Islet precursor cell (in vitro differentiated cells): ENCODE data around the gene NASP.

Experiments
- DNase-seq: peaks from one replicate; pipeline ENCODE4 v3.0.0-alpha.2; 2018

Gene NASP

DNA sequence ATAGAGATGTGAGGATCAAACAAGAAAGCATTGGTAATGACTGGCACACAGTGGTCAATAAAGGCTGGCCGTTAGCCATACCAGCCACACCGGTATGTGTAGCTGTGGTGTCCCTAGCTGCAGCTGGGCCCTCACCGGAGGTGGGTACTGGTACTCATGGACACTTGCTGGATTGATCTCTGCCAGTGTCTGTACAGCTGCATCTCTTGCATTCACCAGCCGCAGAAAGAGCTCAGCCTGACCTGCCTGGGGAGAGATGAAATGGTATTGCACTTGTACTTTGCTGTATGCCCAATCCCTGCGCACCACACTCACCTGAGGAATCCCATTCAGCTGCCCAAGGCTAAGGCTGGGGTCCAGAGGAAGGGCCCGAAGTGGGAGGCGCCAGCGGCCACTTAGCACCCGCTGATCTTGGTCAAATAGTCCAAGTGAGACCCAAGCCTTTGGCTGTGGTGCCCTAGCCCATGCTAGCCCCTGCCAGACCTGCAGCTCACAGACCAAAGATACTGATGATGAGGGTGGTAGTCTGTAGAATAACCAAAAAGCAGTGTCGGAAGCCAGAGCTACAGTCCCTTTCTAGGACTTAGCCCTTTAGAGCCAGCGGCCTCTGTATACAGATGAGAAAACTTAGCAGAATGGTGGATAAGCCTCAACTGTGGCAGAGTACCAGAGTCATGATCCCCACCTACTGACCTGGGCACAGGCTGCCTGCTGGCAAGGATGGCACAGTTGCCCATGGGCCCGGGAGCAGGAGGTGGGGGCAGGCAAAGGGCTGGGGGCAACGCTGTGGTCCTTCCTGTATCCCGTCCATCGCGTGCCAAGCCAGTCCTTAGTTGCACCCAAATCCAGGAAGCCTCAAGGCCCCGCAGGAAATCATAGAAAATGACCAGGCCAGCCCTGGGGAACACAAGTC lies 37.0 kb downstream of the NASP start:
- no peak for DNase-seq

DNA sequence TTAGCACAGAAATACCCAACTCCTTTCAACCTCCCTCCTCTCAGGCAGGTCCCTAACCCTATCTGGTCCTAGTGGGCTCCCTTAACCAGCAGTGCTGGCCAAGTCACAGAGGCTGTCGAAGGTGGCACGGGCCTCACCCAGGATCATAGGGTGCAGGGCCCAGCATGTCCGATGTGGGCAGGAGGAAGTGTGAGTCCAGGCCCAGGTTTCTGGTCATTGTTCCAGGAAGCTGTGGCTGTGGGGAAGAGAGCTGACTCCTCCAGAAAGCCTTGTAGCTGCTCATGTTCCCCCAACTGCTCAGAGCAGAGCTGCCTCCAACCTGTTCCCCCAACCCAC lies 37.6 kb downstream of the NASP start:
- no peak for DNase-seq

DNA sequence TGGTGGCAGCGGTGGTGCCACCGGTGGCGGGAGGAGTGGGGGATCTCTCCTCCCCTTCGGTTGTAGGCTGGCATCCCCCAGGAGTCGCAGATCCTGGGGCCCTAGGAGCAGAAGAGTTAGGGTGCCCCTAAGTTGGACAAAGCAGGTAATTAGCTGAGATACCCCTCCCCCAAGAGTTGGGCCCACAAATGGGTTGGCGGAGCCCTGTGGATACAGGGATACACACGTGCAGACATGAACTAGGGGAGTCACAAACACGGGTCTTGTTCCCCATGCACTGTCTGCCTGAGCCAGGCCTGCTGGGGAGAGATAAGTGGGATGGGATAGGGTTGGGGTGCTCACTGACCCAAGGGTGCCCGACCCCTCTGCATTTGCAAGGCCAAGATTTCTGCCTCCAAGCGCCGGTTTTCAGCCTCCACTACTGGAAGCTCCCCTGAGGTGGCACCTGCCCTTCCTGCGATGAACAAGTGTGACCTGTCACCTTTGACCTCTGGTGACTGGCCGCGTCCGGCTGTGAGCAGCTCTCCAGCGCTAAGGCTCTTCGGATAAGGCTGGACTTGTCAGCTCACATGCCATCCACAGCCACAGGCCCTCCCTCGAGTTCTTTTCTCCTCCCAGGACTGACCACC lies 38.2 kb downstream of the NASP start:
- DNase-seq: no peak

DNA sequence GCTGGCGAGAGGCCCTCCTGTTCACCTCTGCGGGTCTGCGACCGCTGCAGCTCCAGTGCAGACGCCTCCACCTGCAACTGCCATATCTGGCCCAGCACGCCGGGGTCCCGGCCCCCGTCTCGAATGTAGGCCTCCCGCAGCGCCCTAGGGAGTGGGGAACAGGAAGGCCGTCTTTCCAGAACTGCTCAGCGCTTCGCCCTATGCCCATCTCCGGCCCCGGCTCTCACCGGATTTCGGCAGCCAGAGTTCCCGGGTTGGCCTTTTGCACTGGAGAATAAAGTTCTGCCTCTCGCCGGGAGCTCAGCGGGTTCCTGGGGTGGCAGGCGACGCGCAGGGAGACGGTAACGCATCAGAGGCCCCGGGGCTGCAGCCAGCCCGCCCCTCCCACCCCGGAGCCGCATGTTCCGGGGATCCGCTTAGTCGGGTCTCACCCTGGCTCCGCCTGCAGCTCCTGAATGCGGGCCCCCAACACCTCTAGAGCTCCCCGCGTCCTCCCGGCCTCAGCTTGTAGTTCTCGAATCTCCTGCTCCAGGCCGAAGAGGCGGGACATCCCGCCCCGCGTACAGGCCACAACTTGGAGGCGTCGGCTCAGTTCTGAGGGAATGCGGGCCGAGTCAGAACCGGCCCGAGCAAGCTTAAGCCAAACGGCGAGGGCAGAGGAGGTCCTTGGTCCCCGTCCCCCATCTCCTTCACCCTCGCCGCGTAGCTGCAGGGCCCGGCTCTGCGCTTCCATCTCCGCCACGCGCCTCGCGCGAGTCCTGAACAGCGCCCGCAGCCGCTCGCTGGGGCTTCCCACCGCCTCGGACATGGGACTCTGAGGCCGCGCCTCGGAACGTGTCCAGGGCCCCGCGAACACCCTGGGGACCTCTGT lies 38.9 kb downstream of the NASP start:
- DNase-seq: no peak

DNA sequence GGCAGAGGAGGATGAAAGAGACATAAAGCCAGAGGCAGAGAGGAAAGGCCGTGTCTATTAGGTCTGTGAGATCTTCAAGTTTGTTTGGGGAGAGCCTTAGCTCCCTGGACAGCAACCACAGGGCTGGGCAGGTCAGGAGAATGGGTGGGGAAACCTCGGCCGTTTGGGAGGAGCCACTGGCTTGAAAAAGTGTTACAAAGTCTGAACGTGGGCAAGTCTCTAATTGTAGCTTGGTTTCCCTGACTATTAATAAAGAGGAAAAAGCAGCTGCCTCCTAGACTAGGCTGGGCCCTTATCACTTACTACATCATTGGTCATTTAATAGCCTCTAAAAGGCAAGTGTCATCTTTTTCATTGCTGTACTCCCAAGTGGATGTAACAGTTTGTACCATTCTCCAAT lies 40.1 kb downstream of the NASP start, which contains the start of gene CCDC17:
CCDC17 (minus strand) TSS at position 83 of the 400 bp plus-strand sequence. CDS start 145 bp downstream, outside the sequence.
- DNase-seq: no peak

DNA sequence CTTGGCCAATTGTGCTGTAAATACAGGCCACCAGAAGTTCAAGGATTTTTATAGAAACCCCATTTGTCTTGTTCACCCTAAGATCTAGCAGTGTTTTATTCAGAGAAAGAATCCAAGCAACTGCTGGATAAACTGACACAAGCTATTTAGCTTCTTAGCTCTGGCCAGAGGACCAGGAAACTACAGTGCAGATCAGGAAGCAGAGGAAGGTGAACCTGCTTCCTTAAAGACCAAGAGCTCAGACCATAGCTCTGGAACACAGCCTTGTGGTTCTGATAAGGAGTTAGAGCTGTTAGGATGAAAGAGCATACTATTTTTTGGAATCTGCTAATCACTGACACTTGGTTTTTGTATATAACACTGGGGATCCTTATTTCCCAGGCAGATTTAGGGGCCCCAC lies 45.2 kb downstream of the NASP start:
- no peak for DNase-seq

DNA sequence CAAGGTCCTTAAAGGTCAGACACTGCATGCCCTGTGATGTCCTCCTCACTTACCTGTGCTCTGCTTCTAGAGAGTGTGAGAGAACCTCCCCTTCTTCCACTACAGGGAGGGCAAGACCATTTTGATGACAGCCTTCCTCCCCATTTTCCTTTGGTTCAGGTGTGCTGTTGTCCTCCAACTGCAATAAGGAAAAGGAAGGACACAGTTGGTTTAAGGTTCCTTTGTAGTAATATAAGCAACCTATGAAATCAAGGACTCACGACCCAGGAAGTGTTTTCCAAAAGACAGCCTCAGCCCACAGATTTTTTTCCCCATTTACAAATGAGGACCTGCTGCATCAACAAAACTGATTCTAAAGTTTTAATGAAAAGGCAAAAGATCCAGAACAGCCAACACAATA lies 46.6 kb downstream of the NASP start:
- no peak for DNase-seq

DNA sequence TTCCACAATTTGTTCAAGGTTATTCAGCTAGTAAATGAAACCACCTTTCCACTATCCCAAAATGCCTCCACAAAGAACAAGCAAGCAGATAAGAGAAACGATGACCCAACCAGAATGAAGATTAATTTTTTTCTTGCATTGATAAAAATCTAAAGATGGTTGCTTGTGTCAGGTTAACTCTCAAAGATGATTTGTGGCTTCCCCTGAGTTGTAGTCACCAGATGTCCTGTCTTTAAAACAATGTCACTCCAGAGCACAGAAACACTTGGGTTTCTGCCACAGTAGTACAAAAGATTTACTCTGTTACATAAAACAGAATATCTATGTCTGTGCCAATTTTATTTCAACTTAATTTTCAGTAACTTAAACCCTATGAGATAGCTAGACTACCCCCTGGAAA lies 51.4 kb downstream of the NASP start:
- DNase-seq: no peak

DNA sequence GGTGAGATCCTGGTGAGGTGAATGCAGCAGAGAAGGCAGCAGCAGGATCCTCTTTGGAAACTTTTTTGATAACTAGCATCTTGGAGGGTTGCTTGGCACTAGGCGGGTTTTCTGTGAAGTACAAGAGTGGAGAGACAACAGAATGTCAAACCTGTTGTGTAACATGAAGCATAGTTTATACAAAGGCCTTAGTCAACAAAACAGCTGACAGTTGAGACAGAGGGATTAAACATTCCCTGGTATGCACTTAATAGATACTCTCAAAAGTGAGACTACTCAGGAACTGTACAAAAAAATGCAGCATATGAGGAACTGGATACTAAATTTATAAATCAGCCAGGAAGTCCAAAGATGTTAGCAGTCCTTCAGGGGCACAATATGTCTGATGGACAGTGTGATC lies 56.5 kb downstream of the NASP start:
- no peak for DNase-seq

DNA sequence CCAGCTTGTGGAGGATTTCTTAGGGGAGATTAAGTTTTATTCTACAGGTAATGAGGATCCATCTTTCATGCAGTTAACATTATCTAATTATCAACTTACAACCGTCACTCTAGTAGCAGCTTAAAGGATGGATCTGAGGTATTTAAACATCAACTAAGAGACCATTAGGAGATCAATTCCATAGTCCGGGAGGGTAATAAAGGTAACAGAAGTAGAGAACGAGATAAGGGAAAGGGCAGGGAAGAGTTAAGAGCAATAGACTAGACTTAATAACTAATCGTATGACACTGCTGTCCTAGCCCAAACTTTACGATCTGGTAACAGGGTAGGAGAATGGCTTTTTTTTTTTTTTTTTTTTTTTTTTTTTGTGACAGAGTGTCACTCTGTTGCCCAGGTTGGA lies 59.5 kb downstream of the NASP start:
- DNase-seq: no peak

DNA sequence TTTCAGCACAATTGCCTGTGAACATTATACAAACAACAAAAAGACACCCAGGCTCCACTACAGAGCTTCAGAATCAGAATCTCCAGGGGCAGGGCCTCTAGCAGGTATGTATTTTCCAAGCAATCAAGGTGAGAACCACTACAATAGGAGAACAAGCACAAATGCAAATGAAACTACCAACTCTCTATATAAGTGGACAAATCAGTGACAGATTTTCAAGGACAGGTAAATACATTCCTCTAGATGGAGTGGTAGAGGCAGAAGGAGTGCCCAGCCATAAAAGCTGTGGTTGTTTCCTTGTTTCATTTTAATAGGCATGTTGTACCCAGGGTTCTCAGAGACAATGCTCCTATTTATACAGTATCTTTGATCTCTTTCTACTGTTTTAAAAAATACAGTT lies 60.1 kb downstream of the NASP start:
- DNase-seq: no peak

DNA sequence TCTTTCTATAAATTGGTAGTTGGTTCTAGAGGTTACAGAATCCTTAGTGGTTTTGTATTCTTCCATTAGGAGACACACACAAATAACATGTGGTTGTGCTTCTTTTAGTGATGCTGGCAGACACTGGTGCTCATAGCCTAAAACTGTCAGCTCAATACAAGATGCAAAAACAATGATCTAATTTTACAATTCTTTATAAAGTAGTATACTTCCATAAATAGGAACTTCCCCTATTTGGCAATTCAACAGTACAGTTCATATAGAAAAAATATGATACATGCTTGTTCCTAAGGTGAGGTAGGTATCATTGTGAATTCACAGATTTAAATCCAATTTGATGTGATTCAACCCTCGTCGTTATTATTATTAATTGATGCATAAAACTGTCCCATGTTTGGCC lies 60.8 kb downstream of the NASP start:
- DNase-seq: no peak

DNA sequence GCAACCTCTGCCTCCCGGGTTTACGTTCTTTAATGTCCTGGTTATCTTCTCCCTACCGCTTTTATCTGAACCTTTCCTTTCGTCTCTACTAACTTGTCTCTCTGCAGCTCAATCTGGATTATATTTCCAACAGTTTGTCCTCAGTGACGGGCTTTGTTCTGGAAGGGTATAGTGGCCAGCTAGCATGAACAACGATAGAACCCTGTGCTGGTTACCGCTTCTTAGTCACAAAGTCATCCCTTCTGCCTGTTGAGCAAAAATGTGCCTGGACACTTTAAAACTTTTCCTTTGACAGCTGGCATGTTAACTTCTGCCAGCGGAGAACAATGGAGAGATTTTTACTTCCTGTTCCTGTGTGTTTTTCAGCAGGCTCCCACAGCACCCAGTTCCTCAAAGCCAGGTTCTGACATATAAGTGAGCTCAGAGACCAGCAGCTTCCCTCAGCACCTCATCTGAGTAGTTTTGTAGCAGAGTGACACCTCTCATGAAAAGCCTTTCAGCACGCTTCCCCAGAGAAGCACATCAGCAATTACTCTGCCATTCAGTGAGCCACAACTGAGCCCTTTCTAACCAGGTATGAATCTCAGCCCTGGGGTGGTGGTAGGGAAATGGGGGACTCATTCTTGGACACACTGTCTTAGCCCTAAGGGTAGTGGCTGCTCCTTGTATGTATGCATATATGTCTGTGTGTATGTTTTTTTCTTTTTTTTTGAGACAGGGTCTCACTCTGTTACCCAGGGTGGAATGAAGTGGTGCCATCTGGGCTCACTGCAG lies 63.6 kb downstream of the NASP start:
- no peak for DNase-seq

DNA sequence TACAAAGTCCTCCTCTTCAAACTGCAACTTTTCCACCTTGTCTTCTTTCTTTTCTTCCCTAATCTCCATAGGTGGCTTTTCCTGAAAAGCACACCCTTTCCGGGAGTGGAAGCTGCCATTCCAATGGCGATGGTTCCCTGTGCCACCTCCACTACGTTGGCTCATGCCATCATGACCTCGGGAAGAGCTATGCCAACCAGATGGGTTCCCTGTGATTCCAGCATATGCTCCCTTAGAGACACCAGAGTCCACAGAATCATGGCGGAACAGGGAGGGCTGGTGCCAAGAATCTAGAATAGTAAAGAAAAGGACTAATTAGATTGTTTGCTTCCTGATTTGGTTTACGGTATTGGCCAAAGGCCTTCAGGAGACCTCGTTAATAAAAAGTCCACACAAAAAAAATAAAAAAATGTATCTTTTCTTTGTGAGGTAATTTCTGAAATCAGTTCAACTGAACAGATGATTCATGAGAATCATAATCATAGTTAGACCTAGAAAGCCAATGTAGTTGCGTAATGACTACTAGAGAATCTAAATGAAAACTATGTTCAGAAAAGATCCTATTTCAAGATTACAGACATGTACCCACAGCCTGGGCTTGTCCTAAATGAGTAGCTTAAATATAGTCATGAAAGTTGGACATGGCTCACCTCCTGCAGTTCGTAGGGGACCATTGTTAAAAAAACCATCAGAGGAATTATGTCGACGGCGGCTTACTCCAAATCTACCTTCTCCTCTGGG lies 70.9 kb downstream of the NASP start:
- no peak for DNase-seq

DNA sequence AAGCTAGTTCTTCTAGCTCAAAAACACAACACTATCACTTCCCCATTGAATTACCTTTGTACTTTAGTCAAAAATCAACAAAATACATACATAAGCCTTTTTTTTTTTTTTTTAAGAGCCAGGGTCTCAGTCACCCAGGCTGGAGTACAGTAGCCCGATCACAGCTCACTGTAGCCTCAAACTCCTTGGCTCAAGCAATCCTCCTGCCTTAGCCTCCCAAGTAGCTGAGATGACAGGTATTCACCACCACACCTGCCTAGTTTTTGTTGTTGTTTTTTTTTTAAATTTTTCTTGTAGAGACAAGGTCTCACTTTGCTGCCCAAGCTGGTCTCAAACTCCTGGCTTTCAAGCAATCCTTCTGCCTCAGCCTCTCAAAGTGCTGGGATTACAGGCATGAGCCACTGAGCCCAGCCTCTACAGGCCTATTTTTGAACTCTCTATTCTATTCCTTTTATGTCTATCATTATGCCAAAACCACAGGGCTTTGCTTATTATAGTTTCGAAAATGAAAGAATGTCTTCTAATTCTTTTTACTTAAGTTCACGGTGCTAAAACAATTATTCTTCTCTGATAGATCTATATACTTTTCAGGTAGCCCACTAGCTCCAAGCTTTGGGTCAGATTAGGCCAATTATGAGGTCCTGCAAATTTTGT lies 72.9 kb downstream of the NASP start:
- no peak for DNase-seq

DNA sequence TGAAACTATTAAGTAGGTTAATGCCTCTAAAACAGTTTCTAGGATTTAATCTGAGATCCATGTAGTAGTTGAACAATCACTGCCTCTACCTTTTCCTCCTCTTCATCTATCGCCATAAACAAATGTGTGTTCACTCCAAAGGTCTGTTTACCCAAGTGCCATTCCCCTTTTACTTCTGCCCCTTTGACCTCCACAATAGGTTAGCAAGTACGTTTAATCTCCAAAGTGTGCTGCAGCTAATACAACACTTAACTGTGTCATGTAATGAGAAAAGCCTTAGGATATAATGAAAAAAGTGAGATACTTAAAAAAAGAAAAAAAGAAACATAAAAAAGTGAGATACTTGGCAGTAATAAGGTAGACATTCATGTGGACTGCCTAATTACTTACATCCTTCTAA lies 74.3 kb downstream of the NASP start:
- no peak for DNase-seq

DNA sequence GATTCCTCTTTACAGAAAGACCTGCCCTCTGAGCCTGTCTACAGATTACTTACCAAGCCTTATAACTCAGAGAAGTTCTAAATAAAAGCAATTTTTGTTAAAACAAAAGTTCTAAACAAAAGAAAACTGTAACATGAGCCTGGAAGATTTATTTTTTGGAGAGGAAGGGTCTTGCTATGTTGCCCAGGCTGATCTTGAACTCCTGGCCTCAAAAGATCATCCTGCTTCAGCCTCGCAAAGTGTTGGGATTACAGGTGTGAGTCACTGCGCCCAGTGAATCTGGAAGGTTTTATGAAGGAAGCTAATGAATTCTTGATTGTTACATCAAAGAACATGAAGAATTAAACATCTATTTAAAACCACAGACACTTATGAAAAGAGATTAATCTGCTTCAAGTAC lies 75.4 kb downstream of the NASP start:
- no peak for DNase-seq

DNA sequence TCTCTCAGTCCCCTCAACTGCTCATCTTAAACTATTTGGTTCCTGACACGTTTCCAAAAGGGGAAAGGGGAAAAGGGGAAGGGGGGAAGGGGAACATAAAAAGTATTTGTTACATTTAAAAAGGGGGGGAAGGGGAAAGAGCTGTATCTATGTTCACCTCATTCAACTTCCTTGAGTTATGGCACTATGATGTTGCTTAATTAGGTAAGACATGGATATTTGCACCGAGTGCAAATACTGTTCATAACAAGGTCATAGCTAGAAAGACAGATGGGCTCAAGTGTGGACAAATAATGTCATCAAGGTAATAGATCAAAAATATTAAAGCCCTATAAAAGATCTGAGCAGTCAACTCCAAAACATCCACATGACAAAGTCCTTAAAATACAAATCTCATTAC lies 76.5 kb downstream of the NASP start:
- DNase-seq: no peak

DNA sequence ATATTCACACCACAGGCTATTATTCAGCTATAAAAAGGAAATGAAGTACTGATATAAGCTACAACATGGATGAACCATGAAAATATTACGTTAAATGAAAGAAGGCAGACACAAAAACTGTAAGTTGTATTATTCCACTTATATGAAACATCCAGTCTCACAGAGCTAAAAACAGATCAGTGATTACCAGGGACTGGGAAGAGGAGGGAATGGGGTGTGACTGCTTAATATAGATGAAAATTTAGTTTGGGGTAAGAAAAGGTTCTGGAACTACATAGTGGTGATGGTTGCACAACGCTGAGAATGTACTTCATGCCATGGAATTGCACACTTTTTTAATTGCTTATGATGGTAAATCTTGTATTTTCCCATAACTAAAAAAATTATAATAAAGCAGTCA lies 83.0 kb downstream of the NASP start:
- no peak for DNase-seq

DNA sequence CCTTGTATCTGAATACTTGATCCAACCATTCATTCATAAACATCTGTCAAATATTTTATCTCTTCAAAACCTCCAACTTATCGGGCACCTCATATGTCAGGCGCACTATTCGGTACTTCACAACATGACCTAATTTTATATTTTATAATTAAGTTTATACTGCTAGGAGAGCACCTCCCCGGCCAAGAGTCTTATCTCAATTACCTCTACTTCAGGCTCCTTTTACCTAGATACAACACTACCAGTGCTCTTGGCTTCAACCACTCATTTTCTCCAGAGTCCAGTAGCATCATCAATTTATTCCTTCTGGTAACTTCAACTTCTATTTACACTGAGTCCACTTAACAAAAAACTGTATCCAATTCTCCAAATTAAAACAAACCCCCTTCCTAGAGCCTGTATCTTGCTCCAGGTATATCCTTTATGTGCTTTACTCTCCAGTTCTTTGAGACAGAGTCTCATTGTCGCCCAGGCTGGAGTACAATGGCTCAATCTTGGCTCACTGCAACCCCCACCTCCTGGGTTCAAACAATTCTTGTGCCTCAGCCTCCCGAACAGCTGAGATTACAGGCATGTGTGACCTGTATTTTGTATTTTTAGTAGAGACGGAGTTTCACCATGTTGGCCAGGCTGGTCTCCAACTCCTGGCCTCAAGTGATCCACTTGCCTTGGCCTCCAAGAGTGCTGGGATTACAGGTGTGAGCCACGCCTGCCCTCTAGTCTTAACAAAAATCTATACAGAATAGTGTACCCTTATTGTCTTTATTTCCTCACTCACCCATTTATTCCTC lies 83.7 kb downstream of the NASP start:
- DNase-seq: no peak
